OCI-M2 (cell line): ENCODE results near the gene MTRF1.

Experiments
- DNase-seq: peaks from one replicate; lab custom pipeline; 2025; ENCODE audit not compliant: unreplicated experiment; lab: John Stamatoyannopoulos, UW

Gene MTRF1

DNA sequence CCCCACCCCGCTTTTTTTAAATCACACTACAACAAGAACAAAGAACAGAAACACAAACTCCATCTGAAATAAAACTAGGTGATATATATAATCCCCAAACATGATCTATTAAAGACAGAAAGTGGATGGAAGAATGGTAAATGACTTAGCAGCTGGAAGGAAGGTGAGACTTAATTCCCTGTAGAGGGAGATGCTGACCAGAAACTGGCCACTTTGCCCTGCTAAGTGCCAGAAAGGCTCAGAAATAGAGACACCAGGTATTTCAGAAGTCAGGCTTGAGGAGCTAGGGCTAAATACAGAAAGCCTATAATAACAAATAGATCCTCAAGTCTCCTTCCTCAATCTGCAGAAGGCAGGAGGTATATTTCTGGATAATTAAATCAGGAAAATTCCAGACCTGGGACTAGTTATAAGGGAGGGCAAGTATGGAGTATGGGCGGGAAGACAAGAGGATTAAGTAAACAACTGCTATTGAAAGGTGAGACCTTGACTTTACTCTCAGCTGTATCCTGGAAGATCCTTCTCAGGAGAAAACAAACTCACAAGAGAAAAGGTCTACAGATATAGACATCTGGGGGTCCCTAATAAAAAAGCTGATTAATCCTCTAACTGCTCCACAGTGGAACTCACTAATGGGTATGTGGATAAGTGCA lies 32.2 kb downstream of the MTRF1 start:
- DNase-seq: no peak

DNA sequence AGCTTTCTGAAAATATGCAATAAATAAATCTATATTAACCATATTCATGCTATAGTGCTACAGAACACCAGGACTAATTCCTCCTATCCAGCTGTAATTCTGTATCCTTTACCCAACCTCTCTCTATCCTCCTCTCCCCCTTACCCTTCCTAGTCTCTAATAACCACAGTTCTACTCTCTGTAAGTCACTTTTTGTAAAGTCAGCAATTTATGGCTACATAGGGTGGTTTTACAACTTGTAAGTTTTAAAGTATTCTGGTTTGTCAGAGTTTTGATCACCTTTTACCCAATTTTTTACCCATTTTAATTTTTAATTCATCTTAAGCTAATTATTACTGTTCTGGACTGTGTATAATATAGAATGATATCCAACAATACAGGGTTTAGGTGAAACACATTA lies 34.0 kb downstream of the MTRF1 start:
- no peak for DNase-seq

DNA sequence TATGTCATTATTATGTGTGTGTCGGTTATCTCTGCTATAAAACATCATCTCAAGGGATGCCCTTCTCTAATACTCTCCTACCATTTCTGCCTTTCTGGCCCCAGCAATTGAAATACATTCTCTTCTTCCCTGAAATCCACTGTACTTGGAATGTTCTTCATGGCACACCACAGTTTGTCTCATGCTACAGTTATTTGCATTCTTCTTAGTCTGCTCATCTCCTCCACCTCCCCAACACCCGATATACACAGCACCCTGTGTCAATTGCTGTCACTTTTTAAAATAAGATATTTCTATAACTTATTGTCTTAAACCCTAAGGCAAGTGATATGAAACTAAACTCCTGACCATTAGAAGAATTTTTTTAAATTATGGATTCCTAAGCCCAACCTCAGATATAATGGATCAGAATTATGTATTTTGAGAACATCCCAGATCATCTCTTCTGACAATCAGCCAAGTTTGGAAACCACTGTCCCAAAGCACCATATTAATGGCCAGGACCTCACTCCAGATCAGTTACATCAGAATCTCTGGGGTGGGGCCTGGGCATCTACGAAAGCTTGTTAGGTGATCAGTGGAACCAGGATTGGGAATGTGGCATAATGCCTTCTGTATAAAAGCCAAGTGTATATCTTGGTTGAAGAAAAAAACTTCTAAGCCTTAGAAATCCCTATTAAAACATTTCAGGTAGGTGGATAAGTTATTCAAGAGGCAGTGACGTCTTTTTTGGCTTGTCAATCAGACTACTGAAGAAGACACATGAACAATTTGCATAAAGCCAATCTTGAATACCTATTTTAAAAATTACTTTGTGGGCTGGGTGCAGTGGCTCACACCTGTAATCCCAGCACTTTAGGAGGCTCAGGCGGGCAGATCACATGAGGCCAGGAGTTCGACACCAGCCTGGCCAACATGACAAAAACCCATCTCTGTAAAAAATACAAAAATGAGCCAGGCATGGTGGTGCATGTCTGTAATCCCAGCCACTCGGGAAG lies 39.0 kb downstream of the MTRF1 start:
- DNase-seq: no peak

DNA sequence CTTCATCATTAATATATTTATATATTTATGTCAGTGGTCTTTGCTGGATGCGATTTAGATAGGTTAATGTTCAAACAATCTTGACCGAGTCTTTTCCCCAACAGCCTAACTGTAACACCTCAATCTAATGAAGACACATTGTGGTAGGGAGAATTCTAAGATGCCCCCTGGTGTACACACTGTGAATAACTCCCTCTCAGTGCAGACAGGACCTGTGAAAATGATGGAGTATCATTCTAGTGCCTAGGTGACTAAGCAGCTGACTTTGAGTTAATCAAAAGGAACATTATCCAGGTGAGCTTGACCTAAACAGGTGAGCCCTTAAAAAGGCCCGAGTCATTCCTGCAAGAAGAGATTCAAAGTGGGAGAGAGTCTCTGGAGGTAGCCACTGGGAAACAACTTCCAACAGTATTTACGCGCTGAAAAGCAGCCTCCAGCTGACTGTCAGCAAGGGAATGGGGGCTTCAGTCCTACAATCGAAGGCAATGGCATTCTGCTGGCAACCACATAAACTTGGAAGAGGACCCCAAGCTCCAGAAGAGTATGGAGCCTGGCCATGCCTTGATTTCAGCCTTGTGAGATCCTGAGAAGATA lies 41.0 kb downstream of the MTRF1 start:
- peak; percentile 19 for DNase-seq

DNA sequence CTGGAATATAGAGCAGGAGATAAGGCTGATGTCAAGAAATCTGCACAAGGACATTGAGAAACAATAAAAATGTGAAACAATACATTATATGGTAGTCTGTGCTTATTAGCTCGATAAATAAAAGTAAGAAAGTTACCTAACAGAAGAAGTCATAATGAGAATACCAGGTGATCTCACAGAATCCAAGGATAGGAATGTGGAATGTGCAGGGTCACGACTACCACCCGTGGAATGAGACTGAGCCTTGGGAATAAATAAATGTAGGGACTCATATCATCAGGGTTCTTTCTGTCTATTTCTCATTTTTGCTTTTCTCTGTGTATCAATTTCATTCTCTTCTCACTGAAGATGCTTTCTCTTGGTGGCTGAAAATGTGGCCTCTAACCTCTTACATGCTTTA lies 43.0 kb downstream of the MTRF1 start:
- DNase-seq: no peak

DNA sequence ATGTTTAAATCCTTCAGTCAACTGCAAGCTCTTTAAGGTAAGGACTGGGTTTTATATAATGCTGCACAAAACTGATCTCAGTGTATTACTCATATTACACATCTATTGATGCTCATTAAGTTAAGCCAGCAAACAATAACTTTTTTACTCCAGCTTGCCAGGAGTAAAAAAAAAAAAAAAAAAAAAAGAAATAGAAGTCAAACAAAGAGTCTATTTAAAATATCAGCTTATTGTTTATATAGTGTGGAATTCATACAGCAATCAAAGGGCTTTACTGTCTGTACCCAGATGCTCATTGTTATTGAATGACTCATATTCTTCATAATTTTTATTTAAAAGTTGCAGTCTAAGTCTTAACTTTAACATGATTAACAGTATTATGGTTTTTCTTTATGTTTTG lies 47.2 kb downstream of the MTRF1 start:
- DNase-seq: no peak

DNA sequence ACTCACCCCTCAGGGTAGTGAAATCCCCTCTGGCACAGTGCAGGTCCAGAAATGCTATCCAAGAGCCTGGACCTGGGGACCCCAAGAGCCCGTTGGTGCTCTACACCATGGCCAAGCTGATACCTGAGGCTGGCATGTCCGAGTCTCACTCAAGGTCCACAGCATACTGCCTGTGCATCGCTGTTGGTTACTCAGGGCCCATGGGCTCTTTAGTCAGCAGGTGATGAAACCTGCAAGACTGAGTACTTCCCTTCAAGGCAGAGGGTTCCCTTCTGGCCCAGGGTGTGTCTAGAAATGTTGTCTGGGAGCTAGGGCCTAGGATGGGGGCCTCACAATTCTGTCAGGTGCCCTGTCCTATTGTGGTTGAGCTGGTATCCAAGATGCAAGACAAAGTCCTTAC lies 49.5 kb downstream of the MTRF1 start:
- no peak for DNase-seq

DNA sequence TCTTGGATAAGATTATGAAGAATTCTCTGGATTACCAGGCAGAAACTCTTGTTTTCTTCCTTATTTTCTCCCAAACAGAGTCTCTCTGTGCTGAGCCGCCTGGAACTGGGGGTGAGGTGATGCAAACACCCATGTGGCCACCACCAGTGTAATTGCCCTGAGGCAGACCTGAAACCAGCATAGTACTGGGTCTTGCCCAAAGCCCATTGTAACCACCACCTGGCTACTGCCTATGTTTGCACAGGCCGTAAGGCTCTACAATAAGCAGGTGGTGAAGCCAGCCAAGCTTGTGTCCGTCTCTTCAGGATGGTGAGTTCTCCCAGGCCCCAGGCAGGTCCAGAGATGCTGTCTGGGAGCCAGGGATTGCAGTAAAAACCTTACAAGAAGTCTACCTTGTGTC lies 50.1 kb downstream of the MTRF1 start:
- no peak for DNase-seq

DNA sequence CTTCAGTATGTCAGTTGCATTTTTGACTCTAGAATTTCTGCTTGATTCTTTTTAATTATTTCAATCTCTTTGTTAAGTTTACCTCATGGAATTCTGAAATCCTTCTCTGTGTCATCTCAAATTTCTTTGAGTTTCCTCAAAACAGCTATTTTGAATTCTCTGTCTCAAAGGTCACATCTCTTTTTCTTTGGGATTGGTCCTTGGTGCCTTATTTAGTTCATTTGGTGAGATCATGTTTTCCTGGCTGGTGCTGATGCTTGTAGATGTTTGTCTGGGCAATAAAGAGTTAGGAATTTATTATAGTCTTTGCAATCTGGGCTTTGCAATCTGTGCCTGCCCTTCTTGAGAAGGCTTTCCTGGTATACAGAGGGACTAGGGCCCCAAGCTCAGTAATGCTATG lies 50.5 kb downstream of the MTRF1 start:
- DNase-seq: no peak

DNA sequence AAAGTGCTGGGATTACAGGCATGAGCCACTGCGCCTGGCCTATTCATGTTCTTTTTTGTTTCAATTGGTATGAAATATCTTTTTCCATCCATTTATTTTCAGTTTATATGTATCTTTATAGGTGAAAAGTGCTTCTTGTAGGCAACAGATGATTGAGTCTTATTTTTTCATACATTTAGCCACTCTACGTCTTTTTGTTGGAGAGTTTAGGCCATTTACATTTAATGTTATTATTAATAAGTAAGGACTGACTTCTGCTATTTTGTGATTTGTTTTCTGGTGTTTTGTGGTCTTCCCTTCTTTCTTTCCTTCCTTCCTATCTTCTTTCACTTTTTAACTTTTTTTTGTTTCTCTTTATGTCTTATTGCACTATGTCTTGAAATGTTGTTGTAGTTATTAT lies 52.3 kb downstream of the MTRF1 start:
- no peak for DNase-seq

DNA sequence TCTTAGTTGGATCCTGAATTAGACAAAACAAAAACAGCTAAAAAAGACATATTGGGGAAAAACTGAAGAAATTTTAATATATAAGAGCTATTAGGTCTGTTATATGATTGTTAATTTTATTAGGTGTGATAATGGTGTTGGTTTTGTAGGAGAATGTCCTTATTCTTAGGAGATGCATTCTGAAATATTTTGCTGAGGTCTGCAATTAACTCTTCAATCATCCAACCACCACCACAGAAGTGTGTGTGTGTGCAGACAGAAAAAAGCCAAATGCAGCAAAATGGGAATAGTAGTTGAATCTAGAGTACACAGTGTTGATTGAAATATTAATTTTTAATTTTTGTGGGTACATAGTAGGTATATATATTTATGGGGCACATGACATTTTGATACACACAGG lies 56.9 kb downstream of the MTRF1 start:
- DNase-seq: no peak

DNA sequence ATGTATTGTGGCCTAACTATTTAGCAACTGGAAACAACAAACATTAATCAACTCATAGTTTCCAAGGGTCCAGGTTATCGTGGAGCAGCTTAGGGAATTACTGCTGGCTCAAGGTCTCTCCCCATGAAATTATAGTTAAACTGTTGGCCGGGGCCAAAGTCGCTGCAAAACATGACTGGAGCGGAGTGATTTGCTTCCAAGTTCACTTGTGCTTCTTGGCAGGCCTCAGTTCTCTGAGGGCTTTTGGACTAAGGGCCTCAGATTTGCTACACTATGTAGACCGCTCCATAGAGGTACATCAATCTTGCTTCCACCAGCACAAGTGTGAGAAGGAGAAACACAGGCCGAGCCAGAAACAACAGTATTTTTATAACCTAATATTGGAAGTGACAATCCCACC lies 59.6 kb downstream of the MTRF1 start:
- DNase-seq: no peak

DNA sequence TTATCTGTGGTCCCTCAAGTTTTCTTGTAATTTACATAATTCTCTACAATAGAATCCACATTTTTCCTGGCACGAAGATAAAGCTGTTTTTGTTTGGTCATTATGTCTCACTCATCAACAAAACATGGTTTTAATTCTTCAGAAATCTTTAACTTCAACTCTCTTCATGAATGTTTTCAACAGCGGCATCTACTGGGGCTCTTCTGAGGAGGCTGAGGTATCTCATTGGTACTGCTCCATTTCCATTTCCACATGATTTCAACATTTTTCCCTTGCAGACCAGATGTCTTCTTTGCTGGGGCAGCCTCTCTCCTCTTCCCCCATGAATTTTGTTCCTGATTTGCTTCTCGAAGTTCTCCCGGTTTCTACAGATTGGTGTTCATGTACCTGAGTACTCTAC lies 63.2 kb downstream of the MTRF1 start:
- DNase-seq: no peak

DNA sequence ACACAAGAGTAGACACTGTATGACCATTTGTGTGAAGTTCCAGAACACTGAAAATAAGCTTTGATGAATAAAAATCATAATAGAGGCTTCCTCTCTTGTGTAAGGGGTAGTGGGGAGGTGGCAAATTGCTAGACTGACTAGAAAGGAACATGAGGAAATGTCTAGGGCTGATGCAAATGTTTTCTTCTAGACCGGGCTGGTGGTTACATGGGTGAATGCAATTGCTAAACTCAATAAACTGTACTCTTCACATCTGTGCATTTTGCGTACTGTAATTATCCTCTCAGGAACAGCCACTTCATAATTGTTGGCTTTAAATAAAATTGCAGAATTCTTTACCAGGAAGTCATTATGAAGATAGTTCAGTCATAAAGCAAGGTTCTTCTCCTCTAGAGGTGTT lies 63.9 kb downstream of the MTRF1 start:
- DNase-seq: no peak

DNA sequence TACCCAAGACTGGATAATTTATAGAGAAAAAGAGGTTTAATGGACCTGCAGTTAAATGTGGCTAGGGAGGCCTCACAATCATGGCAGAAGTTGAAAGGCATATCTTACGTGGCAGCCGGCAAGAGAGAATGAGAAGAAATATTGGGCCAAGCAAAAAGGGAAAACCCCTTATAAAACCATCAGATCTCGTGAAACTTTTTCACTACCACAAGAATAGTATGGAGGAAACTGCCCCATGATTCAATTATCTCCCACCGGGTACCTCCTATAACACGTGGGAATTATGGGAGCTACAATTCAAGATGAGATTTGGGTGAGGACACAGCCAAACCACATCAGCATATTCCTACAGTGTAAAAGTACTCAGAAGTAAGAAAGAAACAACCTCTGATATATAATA lies 64.3 kb downstream of the MTRF1 start:
- DNase-seq: no peak

DNA sequence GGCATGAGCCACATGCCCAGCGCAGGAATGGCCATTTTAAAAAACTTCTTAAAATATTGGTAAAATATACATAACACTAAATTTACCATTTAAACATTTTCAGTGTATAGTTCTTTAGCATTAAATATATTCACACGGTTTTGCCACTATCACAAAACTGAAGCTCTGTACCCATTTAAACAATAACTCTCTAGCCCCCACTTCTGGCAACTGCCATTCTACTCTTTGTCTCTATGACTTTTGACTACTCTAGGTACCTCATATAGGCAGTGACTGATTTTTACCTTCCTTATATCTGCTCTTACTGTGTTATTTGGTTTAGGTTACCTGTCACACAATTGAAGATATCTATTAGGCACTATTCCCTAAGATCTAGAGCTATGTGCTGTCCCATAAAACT lies 66.8 kb downstream of the MTRF1 start:
- DNase-seq: no peak

DNA sequence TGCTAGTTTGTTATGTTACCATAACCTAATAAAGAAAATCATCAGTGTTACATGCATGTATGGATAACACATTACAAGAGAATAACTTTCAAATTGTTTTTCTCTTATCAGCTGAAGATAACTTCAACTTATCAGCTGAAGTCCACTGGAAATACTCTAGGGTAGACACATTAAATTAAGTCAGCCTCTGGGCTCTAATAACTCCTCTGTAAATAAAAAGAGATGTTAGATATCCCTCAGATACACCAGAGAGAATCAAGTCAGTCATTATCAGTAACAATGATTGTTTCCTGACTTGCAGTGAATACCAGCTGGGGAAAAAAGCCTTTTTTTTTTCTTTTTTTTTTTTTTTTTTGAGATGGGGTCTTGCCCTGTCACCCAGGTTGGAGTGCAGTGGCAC lies 67.4 kb downstream of the MTRF1 start:
- no peak for DNase-seq

DNA sequence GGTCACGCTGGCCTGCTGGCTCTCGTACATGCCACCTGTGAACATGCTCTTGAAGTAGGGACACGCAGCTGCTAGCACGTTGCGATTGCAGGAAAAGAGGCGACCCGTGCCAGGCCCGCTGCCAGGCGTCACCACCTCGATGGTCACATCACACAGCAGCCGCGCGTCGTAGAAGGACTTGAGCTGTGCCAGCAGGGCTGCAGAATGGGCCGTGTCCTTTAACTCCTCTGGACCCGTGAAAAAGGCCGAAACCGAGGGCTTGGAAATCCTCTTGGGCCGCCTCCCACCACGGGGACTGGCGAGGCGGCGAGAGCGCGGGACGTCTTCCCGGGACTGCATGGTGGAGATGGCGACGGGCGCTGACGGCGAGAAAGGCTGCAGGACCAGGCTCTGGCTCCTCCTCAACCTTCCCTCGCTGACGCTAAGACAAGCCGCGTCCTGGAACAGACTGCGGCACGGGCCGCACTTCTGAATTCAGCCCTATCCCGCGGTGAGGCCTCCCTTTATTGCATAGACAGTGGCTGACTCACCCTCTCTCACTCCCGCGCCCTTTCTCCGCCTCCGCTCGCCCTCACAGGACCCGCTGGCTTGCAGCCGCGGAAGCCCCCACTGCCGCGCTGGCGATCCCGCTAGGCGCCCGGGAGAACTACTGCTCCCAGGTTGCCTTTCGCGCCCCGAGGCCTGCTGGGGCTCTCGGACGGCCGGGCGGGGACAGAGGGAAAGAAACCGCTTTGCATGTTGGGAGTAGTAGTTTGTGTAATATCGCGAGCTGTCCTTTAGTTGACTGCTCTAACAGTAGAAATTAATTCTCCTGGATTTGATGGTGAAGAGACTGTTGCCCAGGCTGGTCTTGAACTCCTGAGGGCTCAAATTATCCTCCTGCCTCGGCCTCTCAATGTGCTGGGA lies 69.2 kb downstream of the MTRF1 start, which contains the start of gene KBTBD7:
KBTBD7 (minus strand) TSS at position 651 of the 906 bp plus-strand sequence; CDS start at position 339, 312 bp downstream.
- peak; percentile 54 for DNase-seq

DNA sequence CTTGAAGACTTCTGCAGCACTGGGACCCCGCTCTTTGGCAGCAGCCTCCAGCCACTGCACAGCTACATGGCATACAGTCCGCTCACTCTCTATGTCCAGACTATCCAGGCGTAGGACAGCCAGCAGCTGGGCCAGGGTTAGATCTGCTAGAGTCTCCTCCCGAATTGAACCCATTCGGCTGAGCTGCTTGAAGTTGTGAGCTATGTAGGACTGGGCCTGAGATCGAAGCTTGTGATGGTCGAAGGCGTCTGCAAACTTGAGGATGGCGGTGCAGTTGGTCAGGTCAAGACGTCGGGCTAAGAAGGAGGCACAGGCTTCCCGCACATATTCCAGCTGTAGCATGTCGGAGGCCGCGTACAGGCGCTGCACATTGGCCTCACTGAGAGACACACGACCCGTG lies 69.9 kb downstream of the MTRF1 start:
- no peak for DNase-seq

DNA sequence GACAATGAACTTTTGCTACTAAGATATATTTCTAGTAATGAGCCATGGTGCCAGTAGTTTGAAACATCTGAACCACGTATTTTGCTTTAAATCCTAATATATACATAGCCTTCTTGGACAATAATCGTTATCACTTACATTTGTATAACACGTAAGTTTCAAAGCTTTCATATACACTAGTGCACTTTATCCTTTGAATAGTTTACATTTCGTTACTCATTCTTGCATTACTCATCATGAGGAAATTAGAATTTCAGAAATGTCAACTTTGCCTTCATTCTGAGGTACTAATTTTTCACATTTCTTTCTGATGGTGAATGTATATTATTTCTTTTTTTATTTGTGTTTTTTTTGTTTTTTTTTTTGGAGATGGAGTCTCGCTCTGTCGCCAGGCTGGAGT lies 74.8 kb downstream of the MTRF1 start:
- no peak for DNase-seq

DNA sequence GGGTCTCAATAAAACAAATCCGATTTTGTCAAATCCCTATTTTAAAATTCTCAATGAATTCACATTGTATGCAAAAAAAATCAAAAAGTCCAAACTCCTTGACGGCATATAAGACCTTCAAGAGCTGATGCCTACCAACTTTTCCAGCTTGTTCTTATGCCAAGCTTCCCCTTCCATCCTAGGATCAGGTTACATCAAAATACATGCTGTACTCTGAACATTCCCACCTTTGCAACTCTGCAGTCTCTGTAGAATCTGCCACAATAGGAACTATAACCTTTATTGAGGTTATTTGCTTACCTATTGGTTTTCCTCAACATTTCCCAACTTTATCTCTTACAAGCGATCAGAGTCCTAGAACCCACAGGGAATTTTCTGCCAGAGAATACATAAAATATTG lies 76.9 kb downstream of the MTRF1 start:
- no peak for DNase-seq
